Left cardiac atrium (tissue), 4 donors: ENCODE results near the gene NFATC1. TPM values are rescaled to one million over a fixed set of nuclear protein-coding genes. Genes with fewer than 3 reads are reported as not detected.
"Not testable (repeated sequence)": the region's sequence is repeated elsewhere in the genome, so short reads cannot be mapped to it uniquely, and the experiment has no call there.

Experiments used
- ATAC-seq, 2 donors: fragments of 200-7000 bp; cut with Tn5 transposase; one replicate each; pipeline ENCODE4 v1.9.1; 2020; ENCODE audit warnings: mild to moderate bottlenecking in 2 of 2, moderate library complexity in 2 of 2
- DNase-seq: peaks from one replicate; pipeline ENCODE4 v3.0.0-alpha.2; 2020
- intact Hi-C, 2 donors: fragments of 100-400 bp; cut with DNase I; formaldehyde crosslinking; loops; one replicate each; pipeline versions ENCODE4 v1.14.1 to v1.15.1; 2022 to 2023
- total RNA-seq, 2 donors: library from RNA; stranded (reverse); fragmentation: NEBNext Ultra II Directional; extraction: Animal tissue kit (Norgen Biotek cat#: 25700); gene quantifications; one replicate each; pipeline ENCODE4 v1.2.1, GENCODE V29; 2021
- donor health status: DM: no; HTN: yes; CAD: no.
- donor health status: DM: no; HTN: yes; CAD: no; lungs with severe emphysema.
- donor health status: DM: yes; HTN: yes; CAD: no.
- donor health status: Dilated cardiomyopathy.

The NFATC1 gene
- total RNA-seq, 2 donors from 2014 or later = 17.1 to 18.9 TPM

DNA sequence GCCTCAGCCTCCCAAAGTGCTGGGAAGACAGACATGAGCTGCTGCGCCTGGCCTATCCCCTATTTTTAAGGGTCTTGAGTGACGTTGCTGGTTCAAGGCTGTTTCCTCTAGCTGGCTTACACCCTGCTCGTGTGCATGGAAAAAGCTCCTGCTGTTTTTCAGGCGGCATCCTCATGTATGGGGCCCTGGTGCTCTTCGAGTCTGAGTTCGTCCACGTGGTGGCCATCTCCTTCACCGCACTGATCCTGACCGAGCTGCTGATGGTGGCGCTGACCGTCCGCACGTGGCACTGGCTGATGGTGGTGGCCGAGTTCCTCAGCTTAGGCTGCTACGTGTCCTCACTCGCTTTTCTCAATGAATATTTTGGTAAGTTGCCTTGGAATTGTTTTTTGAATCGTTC is 22.0 kb upstream of the NFATC1 start:
- intact Hi-C loops = no loop called here
- no peak for DNase-seq
- no peak for ATAC-seq

DNA sequence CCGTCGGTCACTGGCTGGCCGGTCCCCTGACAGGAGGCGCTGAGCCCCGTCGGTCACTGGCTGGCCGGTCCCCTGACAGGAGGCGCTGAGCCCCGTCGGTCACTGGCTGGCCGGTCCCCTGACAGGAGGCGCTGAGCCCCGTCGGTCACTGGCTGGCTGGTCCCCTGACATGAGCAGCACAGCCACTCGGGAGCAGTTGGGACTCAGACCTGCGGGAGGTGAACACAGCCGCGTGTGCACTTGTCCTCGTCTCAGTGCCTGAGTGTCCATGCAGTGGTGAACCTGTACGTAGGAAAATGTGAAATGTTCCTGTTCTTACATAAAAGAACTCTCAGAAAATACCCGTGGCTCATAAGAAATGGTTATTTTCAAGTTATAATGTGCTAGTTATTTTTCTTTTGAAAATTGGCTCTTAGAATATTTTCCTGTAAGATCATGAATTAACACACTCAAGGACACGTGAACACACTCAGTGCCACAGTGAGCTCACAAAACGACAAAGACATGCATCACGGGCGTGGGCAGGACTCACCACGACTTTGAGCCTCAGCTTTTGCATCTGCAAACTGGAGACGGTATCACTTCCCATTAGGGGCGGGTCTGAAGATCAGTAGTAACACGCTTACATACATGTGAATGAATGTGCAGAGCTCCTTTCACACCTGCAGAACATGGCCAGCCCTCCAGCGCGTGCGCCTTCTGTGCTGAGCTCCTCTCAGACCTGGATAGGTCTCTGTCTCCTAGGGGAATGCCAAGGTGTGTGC is 21.1 kb upstream of the NFATC1 start:
- intact Hi-C loops = loop anchor here in 1 of 2 donors (5.0 kb wide), 1 partner anchor 153 kb away; no protein-coding TSS in a partner anchor
- DNase-seq = no peak

DNA sequence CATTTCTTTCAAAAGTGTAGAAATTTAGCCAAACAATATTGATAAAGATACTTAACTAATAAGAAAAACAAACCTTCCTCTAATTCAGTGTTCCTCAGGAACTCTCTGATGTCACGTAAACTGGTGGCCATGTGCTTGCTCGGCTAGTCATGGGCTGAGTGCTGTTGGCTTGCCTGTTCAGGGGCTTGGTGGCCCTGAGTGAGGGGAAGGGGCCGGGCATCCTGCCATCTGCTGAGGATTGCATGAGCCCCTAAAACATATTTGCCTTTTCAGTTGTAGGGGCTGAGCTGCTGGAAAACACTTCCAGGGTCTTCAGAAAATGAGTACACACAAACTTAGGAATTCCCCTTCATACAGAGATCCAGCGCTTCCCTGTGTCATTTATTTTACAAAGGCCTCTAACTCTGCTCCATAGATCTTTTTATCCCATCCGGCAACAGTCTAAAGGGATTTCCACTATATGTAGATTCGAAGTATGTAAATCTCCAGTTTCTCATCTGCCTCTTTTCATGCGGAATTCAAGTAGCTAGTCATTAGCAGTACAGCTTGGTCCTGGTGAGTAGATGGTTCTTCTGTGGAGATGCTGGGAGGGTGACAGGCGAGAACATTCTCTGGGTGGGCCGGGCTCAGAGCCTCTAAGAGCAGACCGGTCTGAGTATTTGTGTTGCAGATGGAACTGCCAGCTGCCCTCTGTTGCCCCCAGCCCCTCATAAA is 20.1 kb upstream of the NFATC1 start:
- intact Hi-C loops = loop anchor here in 1 of 2 donors (5.0 kb wide), 1 partner anchor 152 kb away; no protein-coding TSS in a partner anchor
- ATAC-seq (no peak), DNase-seq (no peak)

More for the DNA sequence above, 21.1 kb upstream of the NFATC1 start:
- no peak for ATAC-seq

DNA sequence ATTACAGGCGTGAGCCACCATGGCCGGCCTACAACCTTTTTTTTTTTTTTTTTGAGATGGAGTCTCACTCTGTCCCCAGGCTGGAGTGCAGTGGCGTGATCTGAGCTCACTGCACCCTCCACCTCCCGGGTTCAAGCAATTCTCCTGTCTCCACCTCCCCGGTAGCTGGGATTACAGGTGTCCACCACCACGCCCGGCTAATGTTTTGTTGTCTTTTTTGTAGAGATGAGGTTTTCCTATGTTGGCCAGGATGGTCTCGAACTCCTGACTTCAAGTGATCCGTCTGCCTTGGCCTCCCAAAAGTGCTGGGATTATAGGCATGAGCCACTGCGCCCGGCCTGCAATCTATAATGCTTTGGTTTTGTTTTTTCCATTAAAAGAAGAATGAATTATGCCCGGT is 19.1 kb upstream of the NFATC1 start:
- intact Hi-C loops = loop anchor here in 1 of 2 donors (5.0 kb wide), 1 partner anchor 151 kb away; no protein-coding TSS in a partner anchor
- not testable (repeated sequence) for DNase-seq, ATAC-seq

DNA sequence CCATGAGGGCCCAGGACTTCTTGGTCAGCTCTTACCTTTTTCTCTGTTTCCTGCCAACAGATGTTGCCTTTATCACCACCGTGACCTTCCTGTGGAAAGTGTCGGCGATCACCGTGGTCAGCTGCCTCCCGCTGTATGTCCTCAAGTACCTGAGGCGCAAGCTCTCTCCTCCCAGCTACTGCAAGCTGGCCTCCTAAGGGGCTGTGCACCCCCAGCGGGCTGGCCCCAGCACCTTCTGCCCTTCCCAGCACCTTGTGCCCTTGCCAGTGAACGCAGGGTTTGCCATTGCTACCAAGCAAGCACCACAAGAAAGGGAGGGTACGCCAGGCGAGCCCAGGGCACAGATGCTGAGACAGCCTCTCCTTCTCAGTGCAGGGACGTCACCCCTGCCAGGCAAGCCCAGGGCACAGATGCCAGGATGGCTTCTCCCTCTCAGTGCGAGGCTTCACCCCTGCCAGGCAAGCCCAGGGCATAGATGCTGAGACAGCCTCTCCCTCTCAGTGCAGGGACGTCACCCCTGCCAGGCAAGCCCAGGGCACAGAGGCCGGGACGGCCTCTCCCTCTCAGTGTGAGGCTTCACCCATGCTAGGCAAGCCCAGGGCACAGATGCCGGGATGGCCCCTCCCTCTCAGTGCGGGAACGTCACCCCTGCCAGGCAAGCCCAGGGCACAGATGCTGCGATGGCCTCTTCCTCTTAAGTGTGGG is 18.4 kb upstream of the NFATC1 start:
- DNase-seq (no peak), ATAC-seq (no peak)
- intact Hi-C loops = loop anchor here in 1 of 2 donors (5.0 kb wide), 1 partner anchor 150 kb away; no protein-coding TSS in a partner anchor

DNA sequence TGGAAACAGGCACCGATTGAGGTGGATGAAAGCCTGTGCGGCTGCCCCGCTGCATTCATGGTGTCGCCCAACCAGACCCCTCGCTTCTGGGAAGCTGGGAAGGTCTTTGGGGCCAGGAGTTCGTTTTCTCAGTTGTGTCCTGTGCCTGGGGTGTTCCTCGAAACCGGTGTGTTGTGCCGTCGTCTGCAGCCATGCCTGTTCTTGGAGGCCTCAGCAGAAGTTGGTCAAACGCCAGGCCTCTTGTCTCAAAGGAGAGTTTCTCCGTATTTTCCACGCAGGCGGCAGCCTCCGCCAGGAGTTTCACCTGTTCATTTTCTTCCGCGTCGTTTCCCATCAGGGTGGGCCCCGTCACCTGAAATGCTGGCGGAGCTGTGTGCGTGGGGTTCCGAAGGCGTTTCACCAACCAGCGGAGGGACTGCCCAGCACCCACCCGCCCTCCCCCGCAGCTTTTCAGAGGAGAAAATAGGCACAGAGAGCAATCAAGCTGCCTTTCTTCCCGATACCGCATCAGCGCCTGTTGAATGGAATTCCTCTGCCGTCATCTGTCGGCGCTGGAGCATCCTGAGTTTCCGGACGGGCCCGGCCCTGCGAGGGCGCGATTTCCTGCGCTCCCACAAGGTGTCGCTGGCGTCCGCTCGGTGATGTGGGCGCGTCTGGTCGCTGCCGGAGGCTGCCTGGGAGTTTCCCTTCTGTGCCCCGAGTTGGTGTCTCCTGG is 17.0 kb upstream of the NFATC1 start:
- ATAC-seq (peak; percentile 81 to 82), DNase-seq (peak; percentile 85)
- intact Hi-C loops = loop anchor here in 1 of 2 donors (5.0 kb wide), 1 partner anchor 149 kb away; no protein-coding TSS in a partner anchor

DNA sequence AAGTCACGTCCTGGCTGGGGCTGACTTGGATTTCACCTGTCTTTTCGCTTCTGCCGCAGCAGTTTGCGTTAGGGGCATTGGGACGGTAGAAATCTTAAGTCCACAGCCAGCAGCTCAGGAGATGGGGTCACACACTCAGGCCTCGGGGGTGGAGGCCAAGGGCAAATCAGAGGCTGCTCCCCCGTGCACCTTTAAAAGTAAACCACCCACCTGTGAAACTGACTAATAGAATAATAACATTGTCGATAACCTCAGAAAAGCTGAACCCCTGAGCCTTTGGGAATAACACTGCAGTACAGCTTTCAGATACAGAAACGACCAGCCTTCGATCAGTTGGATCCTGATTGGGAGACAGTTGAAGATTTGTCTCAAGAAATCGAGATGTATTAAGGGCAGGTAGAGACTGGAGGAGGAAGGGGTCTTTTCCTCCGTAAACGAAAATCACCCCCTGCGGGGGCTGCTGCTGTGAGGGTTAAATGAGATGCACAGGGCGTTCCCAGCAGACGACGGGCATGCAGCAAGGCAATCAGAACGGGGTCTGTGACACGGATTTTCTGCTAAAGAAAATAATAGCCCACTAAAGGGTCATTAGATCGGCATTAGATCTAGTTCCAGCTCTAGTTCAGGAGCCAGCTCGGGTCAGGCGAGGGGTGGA is 16.4 kb upstream of the NFATC1 start:
- intact Hi-C loops = loop anchor here in 1 of 2 donors (5.0 kb wide), 1 partner anchor 148 kb away; no protein-coding TSS in a partner anchor
- DNase-seq (no peak), ATAC-seq (no peak)

DNA sequence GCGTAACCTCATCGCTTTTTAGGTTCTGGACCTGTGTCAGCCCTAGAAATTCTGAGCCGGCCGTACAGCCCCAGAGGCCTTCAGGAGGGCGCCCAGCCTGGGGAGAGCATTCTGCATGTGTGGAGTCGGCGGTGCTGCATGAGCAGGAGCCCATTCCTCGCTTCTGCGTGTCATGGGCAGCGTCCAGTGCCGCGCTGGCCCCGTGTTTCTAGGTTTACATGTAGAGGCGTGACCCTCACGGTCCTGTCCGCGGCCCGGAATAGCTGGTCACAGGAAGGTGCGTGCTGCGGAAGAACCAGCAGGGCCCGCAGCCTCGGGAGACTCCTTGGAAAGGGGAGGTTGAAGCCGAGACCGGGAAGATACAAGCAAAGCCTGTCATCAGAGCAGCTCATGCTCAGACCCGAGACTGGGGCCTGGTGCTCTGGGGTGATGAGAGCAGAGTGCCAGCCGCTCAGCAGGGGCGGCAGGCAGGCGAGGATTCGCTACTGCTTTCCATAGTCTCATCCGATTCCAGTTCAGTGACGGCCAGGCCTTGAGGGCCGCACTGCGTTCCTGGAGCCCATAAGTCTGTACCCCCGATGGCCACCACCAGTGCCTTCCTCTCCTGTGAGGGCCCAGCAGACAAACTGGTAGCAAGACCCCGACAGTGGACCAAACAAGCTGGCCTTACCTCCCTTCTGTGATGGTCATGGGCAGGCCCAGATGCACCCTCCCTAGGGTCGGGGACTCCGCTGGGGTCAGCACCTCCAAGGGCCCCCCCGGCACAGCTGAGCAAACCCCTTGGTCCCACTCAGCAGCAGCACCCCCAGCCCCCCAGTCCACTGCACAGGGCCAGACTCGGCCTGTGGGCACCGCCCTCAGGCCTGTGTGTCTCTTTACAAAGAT is 15.6 kb upstream of the NFATC1 start:
- DNase-seq (no peak), ATAC-seq (peak in 1 of 2 donors; percentile 4)
- intact Hi-C loops = loop anchor here (1.0 to 5.0 kb wide), 4 partner anchors 147 to 264 kb away; no protein-coding TSS in a partner anchor

DNA sequence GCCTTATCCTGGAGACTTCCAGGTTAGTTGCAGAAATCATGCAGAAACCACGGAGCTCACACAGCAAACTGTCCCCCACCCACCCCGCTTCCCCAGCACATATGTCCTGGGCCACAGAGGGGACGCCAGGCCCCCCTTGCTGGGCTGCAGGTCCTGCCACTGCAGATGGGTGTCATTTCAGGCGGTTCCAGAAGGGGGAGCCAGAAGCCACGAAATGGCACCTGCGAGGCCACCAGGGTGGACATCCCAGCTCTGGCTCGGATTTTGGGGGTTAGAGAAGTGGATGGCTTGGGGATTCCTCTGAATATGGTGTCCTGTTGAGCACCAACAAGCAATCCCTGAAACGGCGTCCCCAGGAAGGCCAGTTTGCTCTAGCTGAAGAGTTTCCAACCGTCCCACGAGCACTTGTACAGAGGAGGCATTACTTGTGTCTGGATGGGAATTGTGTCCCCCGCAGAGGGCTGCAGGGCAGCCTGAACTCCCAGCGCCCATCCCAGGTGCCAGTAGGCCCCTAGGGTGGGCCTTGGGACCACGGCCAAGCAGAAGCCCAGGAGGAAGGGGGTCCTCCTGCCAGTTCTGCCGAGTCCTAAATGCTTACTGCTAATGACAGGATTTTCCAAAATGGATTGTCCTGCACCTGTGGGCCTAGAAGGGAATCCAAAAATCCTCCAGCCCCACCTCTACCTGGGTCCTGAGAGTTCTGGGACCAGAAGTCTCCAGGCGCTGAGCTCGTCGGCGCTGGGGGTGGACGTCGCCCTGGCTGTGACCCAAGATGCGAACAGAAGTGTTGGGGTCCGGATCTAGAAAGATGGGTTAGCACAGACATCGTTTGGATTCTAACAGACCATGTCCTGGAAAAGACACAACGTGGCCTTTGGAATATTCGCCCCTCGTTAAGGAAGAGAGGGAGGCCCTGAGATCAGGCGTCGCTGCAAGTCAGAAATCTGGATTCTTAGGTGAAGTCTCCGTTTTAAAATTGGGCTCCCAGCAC is 14.6 kb upstream of the NFATC1 start:
- DNase-seq = peak; percentile 72

DNA sequence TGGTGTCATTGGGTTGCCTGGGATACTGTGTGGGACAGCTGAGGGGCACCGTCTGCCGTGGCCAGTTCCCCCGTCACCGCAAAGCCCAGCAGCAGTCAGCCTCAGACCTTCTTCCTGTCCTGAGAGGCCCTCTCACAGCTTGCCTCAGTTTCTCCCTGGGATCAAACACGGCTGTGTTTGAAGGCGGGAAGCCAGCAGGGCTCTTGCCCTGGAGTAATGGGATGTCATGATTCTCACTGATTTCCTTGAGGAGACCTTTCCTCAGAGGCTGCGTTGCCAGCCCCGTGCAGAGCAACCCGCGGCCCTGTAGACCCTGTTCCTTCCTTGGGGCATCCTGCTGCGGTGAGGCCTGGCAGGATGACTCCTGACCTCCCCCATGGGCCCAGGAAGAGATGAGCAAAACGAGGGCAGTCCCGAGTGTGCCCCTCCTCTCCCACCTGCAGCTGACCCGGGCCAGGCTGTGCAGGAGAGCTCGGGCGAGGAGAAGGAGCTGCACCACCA is 13.9 kb upstream of the NFATC1 start:
- intact Hi-C loops = loop anchor here (2.0 to 5.0 kb wide), 2 partner anchors 147 to 260 kb away; no protein-coding TSS in a partner anchor
- ATAC-seq (no peak), DNase-seq (no peak)

More for the DNA sequence above, 14.6 kb upstream of the NFATC1 start:
- peak; percentile 48 to 61 for ATAC-seq
- intact Hi-C loops = loop anchor here (1.0 to 5.0 kb wide), 3 partner anchors 148 to 263 kb away; no protein-coding TSS in a partner anchor

DNA sequence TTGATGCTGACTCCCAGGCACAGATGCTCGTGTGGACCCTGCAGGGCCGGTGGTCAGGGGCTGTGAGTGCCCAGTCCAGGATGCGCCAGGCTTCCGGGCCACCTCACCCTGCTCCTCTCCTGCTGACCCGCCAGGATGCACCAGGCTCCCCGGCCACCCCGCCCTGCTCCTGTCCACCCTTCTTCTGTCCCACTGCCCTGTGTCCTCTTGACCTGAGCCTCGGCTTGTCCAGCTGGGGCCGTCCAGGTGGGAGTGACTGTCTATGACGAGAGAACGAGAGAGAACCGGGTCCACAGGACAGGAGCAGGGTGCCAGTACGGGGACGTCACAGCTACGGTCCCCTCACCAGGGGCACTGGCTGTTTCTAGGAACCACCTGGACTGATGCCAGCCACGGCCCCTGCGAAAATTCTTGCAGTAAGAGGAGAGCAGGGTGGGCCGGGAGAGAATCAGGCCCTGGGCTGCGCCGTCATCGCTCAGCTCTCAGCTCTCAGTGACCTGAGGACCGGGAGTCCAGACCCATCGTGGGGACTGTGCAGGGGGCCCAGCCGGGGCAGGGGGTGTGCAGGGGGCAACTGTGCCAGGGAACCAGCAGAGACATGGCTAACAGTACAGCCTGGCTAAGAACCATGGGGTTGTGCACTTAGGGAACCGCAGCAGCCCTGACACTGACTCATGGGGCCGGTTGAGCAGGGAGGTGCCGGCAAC is 12.9 kb upstream of the NFATC1 start:
- ATAC-seq = no peak
- DNase-seq = no peak
- intact Hi-C loops = loop anchor here in 1 of 2 donors (5.0 kb wide), 1 partner anchor 259 kb away; no protein-coding TSS in a partner anchor

DNA sequence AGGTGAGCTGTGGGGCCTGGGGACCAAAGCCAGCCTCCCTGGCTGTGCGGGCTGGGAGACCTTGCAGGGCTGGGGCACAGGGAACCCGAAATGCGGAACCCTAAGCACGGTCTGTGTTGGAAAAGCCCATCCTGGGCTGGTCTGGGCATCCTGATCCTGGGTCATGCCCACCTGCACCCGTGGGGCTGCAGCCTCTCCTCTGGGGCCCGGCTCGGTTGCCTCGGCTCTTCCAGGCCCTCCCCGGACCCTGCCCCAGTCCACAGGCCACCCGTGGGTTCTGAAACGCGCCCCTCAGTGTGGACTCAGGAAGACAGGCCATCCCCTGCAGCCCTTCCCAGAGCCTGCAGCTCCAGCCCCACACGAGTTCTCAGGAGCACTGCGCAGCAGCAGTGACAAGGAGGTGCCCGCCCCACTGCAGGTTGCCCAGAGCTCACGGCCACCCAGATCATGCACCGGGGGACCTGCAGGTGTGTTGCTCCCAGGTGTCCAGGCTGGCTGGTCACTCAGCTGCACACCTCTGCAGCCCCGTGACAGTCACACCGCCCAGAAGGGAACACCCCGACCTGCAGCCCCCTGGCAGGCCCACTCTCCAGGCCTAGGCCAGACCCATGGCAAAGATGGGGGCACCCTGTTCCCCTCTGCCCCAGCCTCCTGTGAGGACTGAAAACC is 12.2 kb upstream of the NFATC1 start:
- intact Hi-C loops = loop anchor here in 1 of 2 donors (5.0 kb wide), 1 partner anchor 259 kb away; no protein-coding TSS in a partner anchor
- ATAC-seq (no peak), DNase-seq (no peak)

DNA sequence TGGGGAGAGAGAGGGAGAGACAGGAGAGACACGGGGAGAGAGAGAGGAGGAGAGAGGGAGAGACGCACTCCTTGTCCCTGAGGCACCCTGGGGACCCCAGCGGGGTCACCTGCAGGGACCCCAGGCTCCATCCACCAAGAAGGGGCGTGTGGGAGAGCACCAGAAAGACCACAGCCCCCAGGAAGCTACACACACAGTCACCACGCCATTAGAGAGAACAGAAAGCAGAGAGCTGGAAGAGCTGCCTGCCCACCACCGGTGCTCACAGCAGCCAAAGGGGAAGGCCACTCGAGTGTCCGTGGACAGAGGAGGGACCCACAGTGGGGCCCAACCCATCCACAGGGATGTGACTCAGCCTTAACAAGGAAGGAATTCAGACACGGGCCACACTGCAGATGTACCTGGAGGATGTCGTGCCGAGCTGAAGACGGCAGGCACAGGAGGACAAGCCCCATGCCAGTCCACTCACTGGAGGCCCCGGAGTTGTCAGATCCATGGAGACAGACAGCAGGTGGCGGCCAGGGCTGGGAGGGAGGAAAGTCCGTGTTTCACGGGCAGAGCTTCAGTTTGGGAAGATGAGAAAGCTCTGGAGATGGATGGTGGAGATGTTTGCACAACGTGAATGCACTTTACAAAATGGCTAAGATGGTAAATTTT is 11.5 kb upstream of the NFATC1 start:
- DNase-seq = no peak
- intact Hi-C loops = loop anchor here in 1 of 2 donors (5.0 kb wide), 1 partner anchor 258 kb away; no protein-coding TSS in a partner anchor
- ATAC-seq = no peak

DNA sequence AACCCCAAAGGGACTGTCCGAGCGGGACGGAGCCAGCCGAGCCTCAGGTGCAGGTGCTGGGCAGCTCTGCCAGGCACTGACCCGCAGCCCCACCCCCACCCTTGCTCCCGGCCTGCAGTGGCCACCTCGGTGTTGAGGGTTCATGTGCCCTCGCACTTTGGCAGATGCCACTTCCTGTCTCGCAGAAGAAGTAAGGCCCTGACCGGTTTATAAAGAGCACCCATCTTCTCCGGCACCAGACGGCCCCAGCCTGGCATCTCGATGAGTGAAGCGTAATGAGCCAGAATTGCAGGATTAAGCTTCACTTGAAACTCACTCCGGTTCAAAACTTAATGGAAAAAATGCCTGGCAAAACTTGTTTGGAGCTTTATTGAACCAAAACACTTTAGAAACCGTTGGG is 10.9 kb upstream of the NFATC1 start:
- no peak for DNase-seq
- no peak for ATAC-seq
- intact Hi-C loops = loop anchor here in 1 of 2 donors (5.0 kb wide), 1 partner anchor 257 kb away; no protein-coding TSS in a partner anchor
